Liver (tissue), 9 donors: ENCODE data around the gene DIAPH3. TPM values are rescaled to one million over a fixed set of nuclear protein-coding genes. Genes with fewer than 3 reads are reported as not detected.

Experiments used
- DNase-seq: peaks from one replicate; pipeline ENCODE4 v3.0.0-alpha.2; 2017; ENCODE audit warnings: low spot score
- H3K27ac ChIP-seq, 2 donors: one replicate each; pipeline ENCODE4 v1.7.0; 2013; ENCODE audit warnings: inconsistent platforms in 2 of 2, low read length in 2 of 2, control low read depth in 1 of 2, low read depth in 1 of 2, mild to moderate bottlenecking in 1 of 2
- H3K27me3 ChIP-seq, 4 donors: one replicate each; pipeline versions ENCODE4 v1.6.1 to v1.7.0; 2013; ENCODE audit warnings: low read length in 3 of 4, inconsistent platforms in 1 of 4, mild to moderate bottlenecking in 1 of 4, moderate library complexity in 1 of 4; ENCODE audit not compliant: control insufficient read depth in 4 of 4, insufficient read depth in 4 of 4
- H3K36me3 ChIP-seq, 4 donors: one replicate each; pipeline versions ENCODE4 v1.6.1 to v1.7.0; 2013; ENCODE audit warnings: low read length in 3 of 4, mild to moderate bottlenecking in 3 of 4, low read depth in 1 of 4, moderate library complexity in 1 of 4; ENCODE audit not compliant: control insufficient read depth in 4 of 4, insufficient read depth in 3 of 4
- H3K4me1 ChIP-seq, 4 donors: one replicate each; pipeline versions ENCODE4 v1.6.1 to v1.7.0; 2013; ENCODE audit warnings: low read length in 3 of 4, mild to moderate bottlenecking in 3 of 4, moderate library complexity in 1 of 4; ENCODE audit not compliant: control insufficient read depth in 4 of 4, insufficient read depth in 4 of 4
- H3K4me3 ChIP-seq, 3 donors: one replicate each; pipeline versions ENCODE4 v1.6.1 to v1.7.0; 2013; ENCODE audit warnings: low read length in 3 of 3, control low read depth in 1 of 3, low read depth in 1 of 3, mild to moderate bottlenecking in 1 of 3
- H3K9ac ChIP-seq, 2 donors: one replicate each; pipeline ENCODE4 v1.7.0; 2013; ENCODE audit warnings: low read length in 2 of 2, mild to moderate bottlenecking in 2 of 2, moderate library complexity in 2 of 2, control low read depth in 1 of 2, low read depth in 1 of 2
- H3K9me3 ChIP-seq, 4 donors: one replicate each; pipeline versions ENCODE4 v1.6.1 to v1.7.0; 2013; ENCODE audit warnings: low read length in 3 of 4; ENCODE audit not compliant: control insufficient read depth in 4 of 4
- ATF3 ChIP-seq: IDR thresholded peaks from 2 replicates; pipeline ENCODE4 v1.6.1; 2016; ENCODE audit warnings: antibody characterized with exemption
- CTCF ChIP-seq: fragments of 150-350 bp; IDR thresholded peaks from 2 replicates; pipeline ENCODE4 v1.5.1; 2017; ENCODE audit warnings: improper control_type of control experiment, low read depth, low read length; ENCODE audit not compliant: missing input control
- EGR1 ChIP-seq, 2 donors: IDR thresholded peaks; 2 replicates each; pipeline ENCODE4 v1.6.1; 2016 to 2018; ENCODE audit warnings: antibody characterized with exemption in 2 of 2, low read depth in 2 of 2
- FOXA1 ChIP-seq: IDR thresholded peaks from 2 replicates; pipeline ENCODE4 v1.6.1; 2016; ENCODE audit warnings: antibody characterized with exemption
- FOXA2 ChIP-seq: IDR thresholded peaks from 2 replicates; pipeline ENCODE4 v1.6.1; 2016; ENCODE audit warnings: antibody characterized with exemption
- GABPA ChIP-seq, 2 donors: IDR thresholded peaks in 1 of 2; conservative IDR thresholded peaks in 1 of 2; 2 replicates each; pipeline ENCODE4 v1.6.1; 2016; ENCODE audit warnings: antibody characterized with exemption in 2 of 2, mild to moderate bottlenecking in 1 of 2, moderate library complexity in 1 of 2
- HNF4A ChIP-seq, 2 donors: conservative IDR thresholded peaks; 2 replicates each; pipeline ENCODE4 v1.6.1; 2016; ENCODE audit warnings: antibody characterized with exemption in 2 of 2, mild to moderate bottlenecking in 2 of 2
- HNF4G ChIP-seq: IDR thresholded peaks from 2 replicates; pipeline ENCODE4 v1.6.1; 2016; ENCODE audit warnings: antibody characterized with exemption
- JUND ChIP-seq, 2 donors: IDR thresholded peaks; 2 replicates each; pipeline ENCODE4 v1.6.1; 2016; ENCODE audit warnings: antibody characterized with exemption in 2 of 2
- MAX ChIP-seq: IDR thresholded peaks from 2 replicates; pipeline ENCODE4 v1.6.1; 2016; ENCODE audit warnings: antibody characterized with exemption
- NR2F2 ChIP-seq: IDR thresholded peaks from 2 replicates; pipeline ENCODE4 v1.6.1; 2016; ENCODE audit warnings: antibody characterized with exemption
- RAD21 ChIP-seq, 2 donors: IDR thresholded peaks; 2 replicates each; pipeline ENCODE4 v1.6.1; 2016; ENCODE audit warnings: antibody characterized with exemption in 2 of 2, mild to moderate bottlenecking in 2 of 2
- REST ChIP-seq: IDR thresholded peaks from 2 replicates; pipeline ENCODE4 v1.6.1; 2016; ENCODE audit warnings: antibody characterized with exemption, mild to moderate bottlenecking
- RXRA ChIP-seq, 2 donors: IDR thresholded peaks; 2 replicates each; pipeline ENCODE4 v1.6.1; 2017 to 2018; ENCODE audit warnings: antibody characterized with exemption in 2 of 2, mild to moderate bottlenecking in 1 of 2
- SP1 ChIP-seq: IDR thresholded peaks from 2 replicates; pipeline ENCODE4 v1.6.1; 2018; ENCODE audit warnings: antibody characterized with exemption, mild to moderate bottlenecking
- TAF1 ChIP-seq: conservative IDR thresholded peaks from 2 replicates; pipeline ENCODE4 v1.6.1; 2016; ENCODE audit warnings: antibody characterized with exemption, mild to moderate bottlenecking
- YY1 ChIP-seq: IDR thresholded peaks from 2 replicates; pipeline ENCODE4 v1.6.1; 2016; ENCODE audit warnings: antibody characterized with exemption, mild to moderate bottlenecking
- ZBTB33 ChIP-seq: IDR thresholded peaks from 2 replicates; pipeline ENCODE4 v1.6.1; 2016; ENCODE audit warnings: antibody characterized with exemption
- WGBS: extraction: QIAGEN DNeasy Blood & Tissue Kit; methylation state at CpG from one replicate; pipeline ENCODE4 v1.1.7; 2013; 5-methylcytosine and 5-hydroxymethylcytosine counted together
- polyA plus RNA-seq, 2 donors: library from polyadenylated mRNA; stranded (reverse) in 1 of 2; unstranded in 1 of 2; fragments of 200-250 nt in 1 of 2; fragments of >200 nt in 1 of 2; fragmentation: Nextera tagmentation in 1 of 2; extraction: Ambion mirVana in 1 of 2; gene quantifications; one replicate each; pipeline versions ENCODE4 v1.2.1 to v1.2.3, GENCODE V29; 2013 to 2015
- total RNA-seq, 2 donors: library from RNA; depleted of rRNA; stranded (reverse); fragments of >200 nt; gene quantifications; one replicate each; pipeline ENCODE4 v1.2.3, GENCODE V29; 2014
- donor health status: healthy.
- donor health status: healthy.
- donor health status: healthy.
- donor health status: healthy.
- donor health status: healthy.

The DIAPH3 gene
- total and polyA plus RNA-seq, 4 donors = 0.08 to 11.1 (median 0.27) TPM

GRCh38 chr13:60035874-60036273, 127.9 kb downstream of the DIAPH3 start:
- Histone ChIP-seq H3K27ac (no peak overlapping the region), H3K4me1 (no peaks in the 10 kb centered on the region), H3K27me3 (no peaks in the 10 kb centered on the region), H3K9me3 (no peaks in the 10 kb centered on the region), H3K4me3 (no peak overlapping the region), H3K9ac (no peak overlapping the region), H3K36me3 (no peaks in the 10 kb centered on the region)
- WGBS = 100% methylated on average over 1 of the region's 1 CpG
- TF ChIP-seq REST (no peak), RXRA (IDR thresholded peaks at IDR 0.05) (no peak), JUND (IDR thresholded peaks at IDR 0.05) (no peak), MAX (no peak), GABPA (IDR thresholded peaks at IDR 0.05 in 1 of 2, conservative IDR thresholded peaks at IDR 0.05 in 1 of 2) (no peak), CTCF (no peak), TAF1 (no peak), FOXA2 (no peak), YY1 (no peak), FOXA1 (no peak), RAD21 (IDR thresholded peaks at IDR 0.05) (no peak), NR2F2 (no peak), HNF4A (conservative IDR thresholded peaks at IDR 0.05) (no peak), EGR1 (IDR thresholded peaks at IDR 0.05; ENCODE audit: low read depth in 2 of 2) (no peak), ATF3 (no peak), SP1 (no peak), ZBTB33 (no peak), HNF4G (no peak)
- no peak for DNase-seq
